KMS-11 (cell line): ENCODE data around the gene ZNF775.

Source experiments
- H2AFZ ChIP-seq: fragments of 200-600 bp; sonication (generic); 2 replicates; pipeline ENCODE4 v1.6.1; 2016; ENCODE audit warnings: antibody characterized with exemption, mixed run types, low read depth
- H3K27ac ChIP-seq: fragments of 200-600 bp; sonication (generic); 2 replicates; pipeline ENCODE4 v1.6.1; 2016; ENCODE audit warnings: mild to moderate bottlenecking, mixed run types
- H3K27me3 ChIP-seq: fragments of 200-600 bp; sonication (generic); 2 replicates; pipeline ENCODE4 v1.6.1; 2017; ENCODE audit warnings: mild to moderate bottlenecking, low read depth, mixed run types, moderate library complexity; ENCODE audit not compliant: insufficient read depth
- H3K36me3 ChIP-seq: fragments of 200-600 bp; sonication (generic); 2 replicates; pipeline ENCODE4 v1.6.1; 2017; ENCODE audit warnings: mild to moderate bottlenecking, mixed run types; ENCODE audit not compliant: insufficient read depth
- H3K4me1 ChIP-seq: fragments of 200-600 bp; sonication (generic); 2 replicates; pipeline ENCODE4 v1.6.1; 2016; ENCODE audit warnings: mild to moderate bottlenecking, low read depth, mixed run types; ENCODE audit not compliant: poor library complexity, severe bottlenecking
- H3K4me2 ChIP-seq: fragments of 200-600 bp; sonication (generic); 2 replicates; pipeline ENCODE4 v1.7.0; 2016; ENCODE audit warnings: mild to moderate bottlenecking, mixed run types
- H3K4me3 ChIP-seq: fragments of 200-600 bp; sonication (generic); IDR thresholded peaks from 2 replicates; pipeline ENCODE4 v1.6.1; 2017; ENCODE audit warnings: low read depth, low read length, mixed read lengths; ENCODE audit not compliant: insufficient read depth
- H3K79me2 ChIP-seq: fragments of 200-600 bp; sonication (generic); 2 replicates; pipeline ENCODE4 v1.6.1; 2016; ENCODE audit warnings: low read depth, mixed run types; ENCODE audit not compliant: insufficient read depth
- H3K9ac ChIP-seq: fragments of 200-600 bp; sonication (generic); 2 replicates; pipeline ENCODE4 v1.6.1; 2016; ENCODE audit warnings: mild to moderate bottlenecking, mixed run types
- H4K20me1 ChIP-seq: fragments of 200-600 bp; sonication (generic); 2 replicates; pipeline ENCODE4 v1.6.1; 2016; ENCODE audit warnings: mild to moderate bottlenecking, mixed run types; ENCODE audit not compliant: insufficient read depth
- CTCF ChIP-seq: fragments of 200-600 bp; sonication (generic); conservative IDR thresholded peaks from 2 replicates; pipeline ENCODE4 v1.6.1; 2017; ENCODE audit warnings: low read depth, mild to moderate bottlenecking, antibody characterized with exemption, low read length, moderate library complexity, mixed read lengths

The ZNF775 gene

GRCh38 chr7:150363872-150364271 lies 15.3 kb upstream of the ZNF775 start:
- no peak overlapping the region for H3K27ac ChIP-seq
- no peak overlapping the region for H3K4me2 ChIP-seq
- no peak for TF ChIP-seq CTCF
- H2AFZ ChIP-seq = no peak overlapping the region
- H3K9ac ChIP-seq = no peak overlapping the region
- peaks cover 4% of the 10 kb centered on the region for H3K79me2 ChIP-seq
- H4K20me1 ChIP-seq = no peaks in the 10 kb centered on the region
- H3K36me3 ChIP-seq = no peaks in the 10 kb centered on the region
- H3K4me3 ChIP-seq = no peak overlapping the region
- peaks cover 49% of the 10 kb centered on the region for H3K4me1 ChIP-seq
- no peaks in the 10 kb centered on the region for H3K27me3 ChIP-seq

GRCh38 chr7:150365194-150365593 lies 13.9 kb upstream of the ZNF775 start:
- no peak overlapping the region for H2AFZ ChIP-seq
- peaks cover 40% of the 10 kb centered on the region for H3K4me1 ChIP-seq
- H4K20me1 ChIP-seq = no peaks in the 10 kb centered on the region
- H3K36me3 ChIP-seq = no peaks in the 10 kb centered on the region
- peaks cover 18% of the 10 kb centered on the region for H3K79me2 ChIP-seq
- H3K9ac ChIP-seq = no peak overlapping the region
- no peak overlapping the region for H3K27ac ChIP-seq
- TF ChIP-seq CTCF = no peak
- no peak overlapping the region for H3K4me3 ChIP-seq
- no peaks in the 10 kb centered on the region for H3K27me3 ChIP-seq
- H3K4me2 ChIP-seq = no peak overlapping the region

GRCh38 chr7:150365673-150366398 lies 13.3 kb upstream of the ZNF775 start:
- Histone ChIP-seq H3K36me3 (peaks cover 4% of the 10 kb centered on the region; the same call in 1 of the 2 replicates), H4K20me1 (no peaks in the 10 kb centered on the region), H3K4me2 (peak overlapping the region; percentile 17; the same call in 1 of the 2 replicates), H3K4me3 (no peak overlapping the region), H2AFZ (peak overlapping the region; percentile 14; the same call in 1 of the 2 replicates), H3K79me2 (peaks cover 24% of the 10 kb centered on the region), H3K27ac (peak overlapping the region; percentile 47), H3K9ac (peak overlapping the region; percentile 17; the same call in 1 of the 2 replicates), H3K4me1 (peaks cover 40% of the 10 kb centered on the region), H3K27me3 (no peaks in the 10 kb centered on the region)
- TF ChIP-seq CTCF = no peak

- H2AFZ ChIP-seq = peak overlapping the region; percentile 16; the same call in 1 of the 2 replicates
Measured at GRCh38 chr7:150367677-150368095, 11.4 kb upstream of the ZNF775 start.

More at GRCh38 chr7:150367677-150368095, 11.4 kb upstream of the ZNF775 start:
- no peak for TF ChIP-seq CTCF
- H3K4me3 ChIP-seq = no peak overlapping the region
- peaks cover 58% of the 10 kb centered on the region for H3K4me1 ChIP-seq
- H3K27ac ChIP-seq = peak overlapping the region; percentile 100
- H3K4me2 ChIP-seq = peak overlapping the region; percentile 97
- H3K9ac ChIP-seq = peak overlapping the region; percentile 100
- peaks cover 43% of the 10 kb centered on the region for H3K79me2 ChIP-seq
- H4K20me1 ChIP-seq = no peaks in the 10 kb centered on the region
- H3K27me3 ChIP-seq = no peaks in the 10 kb centered on the region
- H3K36me3 ChIP-seq = peaks cover 15% of the 10 kb centered on the region; the same call in 1 of the 2 replicates
